IMR-90 (cell line): ENCODE results near the gene IL17RE.

Experiments
- CEBPB ChIP-seq: IDR thresholded peaks from 2 replicates; pipeline ENCODE4 v1.6.1; 2012; ENCODE audit warnings: low read depth, low read length, improper control_type of control experiment
- CTCF ChIP-seq: conservative IDR thresholded peaks from 2 replicates; pipeline ENCODE4 v1.5.1; 2012; ENCODE audit warnings: mild to moderate bottlenecking, low read depth, low read length, improper control_type of control experiment
- MAFK ChIP-seq: IDR thresholded peaks from 2 replicates; pipeline ENCODE4 v1.6.1; 2012; ENCODE audit warnings: low read depth, low read length, improper control_type of control experiment
- MAZ ChIP-seq: IDR thresholded peaks from 2 replicates; pipeline ENCODE4 v1.6.1; 2012; ENCODE audit warnings: low read depth, mild to moderate bottlenecking, low read length, improper control_type of control experiment, moderate library complexity, borderline replicate concordance
- MXI1 ChIP-seq: IDR thresholded peaks from 2 replicates; pipeline ENCODE4 v1.6.1; 2012; ENCODE audit warnings: low read depth, mild to moderate bottlenecking, low read length, moderate library complexity, borderline replicate concordance
- POLR2A ChIP-seq: IDR thresholded peaks from 2 replicates; pipeline ENCODE4 v1.6.1; 2012; ENCODE audit warnings: mild to moderate bottlenecking, low read depth, low read length
- RCOR1 ChIP-seq: IDR thresholded peaks from 2 replicates; pipeline ENCODE4 v1.6.1; 2012; ENCODE audit warnings: mild to moderate bottlenecking, low read length, improper control_type of control experiment; ENCODE audit not compliant: insufficient replicate concordance
- RFX5 ChIP-seq: IDR thresholded peaks from 2 replicates; pipeline ENCODE4 v1.8.0; 2012; ENCODE audit warnings: low read depth, mild to moderate bottlenecking, low read length, moderate library complexity
- SMC3 ChIP-seq: fragments of 150-350 bp; IDR thresholded peaks from 2 replicates; pipeline ENCODE4 v1.6.1; 2016; ENCODE audit warnings: low read depth, mild to moderate bottlenecking, antibody characterized with exemption, low read length, moderate library complexity

DNA sequence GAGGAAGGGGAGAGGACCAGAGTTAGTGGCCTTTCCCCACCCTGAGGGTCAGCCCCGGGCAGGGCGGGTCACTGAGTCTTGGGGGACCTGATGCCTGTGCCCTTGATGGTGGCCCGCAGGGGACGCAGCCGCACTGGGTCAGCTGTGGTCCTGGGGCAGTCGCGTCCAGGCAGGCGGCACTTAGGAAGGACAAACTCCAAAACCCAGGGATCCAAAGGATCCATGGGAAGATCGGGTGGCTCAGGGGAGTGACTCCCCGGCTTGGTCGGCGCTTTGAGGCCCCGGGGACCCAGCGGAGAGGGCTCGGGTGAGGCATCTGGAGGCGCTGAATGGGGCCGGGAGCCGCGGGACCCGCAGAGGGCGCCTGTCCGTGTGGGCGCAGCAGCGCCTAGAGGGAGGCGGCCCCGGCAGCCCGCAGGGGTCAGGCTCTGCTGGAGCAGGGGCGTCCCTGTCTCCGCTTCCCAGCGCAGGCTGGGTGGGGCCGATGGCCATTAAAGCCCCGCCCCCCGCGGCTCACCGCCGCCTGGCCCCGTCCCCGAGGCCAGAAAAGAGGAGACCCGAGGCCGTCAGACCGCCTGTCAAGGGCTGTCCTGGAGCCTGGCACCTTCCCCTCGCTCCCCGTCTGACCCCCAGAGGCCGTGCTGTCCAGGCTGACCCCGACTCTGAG is 40.1 kb upstream of the IL17RE start:
- TF ChIP-seq CTCF (peak; percentile 20; the same call in 1 of the 2 replicates), MXI1 (no peak), POLR2A (no peak), CEBPB (no peak), SMC3 (0 out of 2 replicates have a peak, but pooled peaks have one; percentile 7), MAFK (no peak), RFX5 (no peak), RCOR1 (no peak), MAZ (no peak)
